H9 (cell line): Measurements from ENCODE around the gene OR1L6. TPM values are rescaled to one million over a fixed set of nuclear protein-coding genes. Genes with fewer than 3 reads are reported as not detected.

Experiments
- DNase-seq: peaks from one replicate; pipeline ENCODE4 v3.0.0-alpha.2; 2017
- H2AFZ ChIP-seq: one replicate; pipeline ENCODE4 v1.6.1; 2013; ENCODE audit warnings: mild to moderate bottlenecking, low read length, control low read depth, moderate library complexity
- H2AK5ac ChIP-seq: 2 replicates; pipeline ENCODE4 v1.6.1; 2013; ENCODE audit warnings: low read length, control low read depth, mixed read lengths; ENCODE audit not compliant: insufficient read length
- H2BK120ac ChIP-seq: one replicate; pipeline ENCODE4 v1.6.1; 2013; ENCODE audit warnings: low read depth, mild to moderate bottlenecking, low read length, control low read depth, inconsistent platforms; ENCODE audit not compliant: poor library complexity, severe bottlenecking
- H2BK12ac ChIP-seq: 2 replicates; pipeline ENCODE4 v1.6.1; 2013; ENCODE audit warnings: low read length, control low read depth, mixed read lengths, low read depth; ENCODE audit not compliant: insufficient read length
- H2BK15ac ChIP-seq: 2 replicates; pipeline ENCODE4 v1.6.1; 2013; ENCODE audit warnings: low read depth, low read length, control low read depth
- H2BK20ac ChIP-seq: one replicate; pipeline ENCODE4 v1.6.1; 2013; ENCODE audit warnings: low read depth, mild to moderate bottlenecking, low read length, control low read depth, inconsistent platforms; ENCODE audit not compliant: poor library complexity, severe bottlenecking
- H2BK5ac ChIP-seq: 2 replicates; pipeline ENCODE4 v1.6.1; 2013; ENCODE audit warnings: low read length, control low read depth, mixed read lengths; ENCODE audit not compliant: insufficient read length
- H3K14ac ChIP-seq: 2 replicates; pipeline ENCODE4 v1.6.1; 2013; ENCODE audit warnings: low read length, control low read depth; ENCODE audit not compliant: insufficient read depth
- H3K18ac ChIP-seq: 2 replicates; pipeline ENCODE4 v1.6.1; 2013; ENCODE audit warnings: low read depth, mild to moderate bottlenecking, mixed read lengths, low read length, control low read depth; ENCODE audit not compliant: insufficient read length
- H3K23ac ChIP-seq: 2 replicates; pipeline ENCODE4 v1.6.1; 2013; ENCODE audit warnings: low read length, control low read depth, mixed read lengths, low read depth; ENCODE audit not compliant: insufficient read length
- H3K23me2 ChIP-seq: 2 replicates; pipeline ENCODE4 v1.6.1; 2013; ENCODE audit warnings: low read depth, mild to moderate bottlenecking, mixed read lengths, low read length, control low read depth; ENCODE audit not compliant: insufficient read length, poor library complexity, severe bottlenecking
- H3K27ac ChIP-seq: 2 replicates; pipeline ENCODE4 v1.5.1; 2013; ENCODE audit warnings: low read length, control low read depth, mixed read lengths, low read depth; ENCODE audit not compliant: insufficient read length
- H3K27me3 ChIP-seq: 2 replicates; pipeline ENCODE4 v1.6.1; 2013; ENCODE audit warnings: low read length, control low read depth, inconsistent platforms; ENCODE audit not compliant: insufficient read depth
- H3K4ac ChIP-seq: 2 replicates; pipeline ENCODE4 v1.6.1; 2013; ENCODE audit warnings: low read depth, mild to moderate bottlenecking, control low read depth, inconsistent platforms, low read length, moderate library complexity
- H3K4me1 ChIP-seq: 2 replicates; pipeline ENCODE4 v1.6.1; 2013; ENCODE audit warnings: low read length, control low read depth, inconsistent platforms; ENCODE audit not compliant: insufficient read depth
- H3K4me2 ChIP-seq: 2 replicates; pipeline ENCODE4 v1.6.1; 2013; ENCODE audit warnings: low read length, control low read depth, mixed read lengths; ENCODE audit not compliant: insufficient read length, insufficient read depth
- H3K56ac ChIP-seq: 2 replicates; pipeline ENCODE4 v1.6.1; 2013; ENCODE audit warnings: low read depth, mild to moderate bottlenecking, mixed read lengths, low read length, control low read depth; ENCODE audit not compliant: insufficient read length
- H3K79me1 ChIP-seq: 2 replicates; pipeline ENCODE4 v1.6.1; 2013; ENCODE audit warnings: low read depth, mild to moderate bottlenecking, moderate library complexity, low read length, control low read depth, inconsistent platforms; ENCODE audit not compliant: insufficient read depth, poor library complexity, severe bottlenecking
- H3K79me2 ChIP-seq: 2 replicates; pipeline ENCODE4 v1.6.1; 2013; ENCODE audit warnings: low read length, control low read depth, inconsistent platforms; ENCODE audit not compliant: insufficient read depth
- H3K9ac ChIP-seq: 2 replicates; pipeline ENCODE4 v1.6.1; 2013; ENCODE audit warnings: low read length, control low read depth, mixed read lengths; ENCODE audit not compliant: insufficient read length; ENCODE audit errors: extremely low read depth
- H3K9me3 ChIP-seq: one replicate; pipeline ENCODE4 v1.6.1; 2013; ENCODE audit warnings: low read depth, low read length, inconsistent platforms; ENCODE audit not compliant: control insufficient read depth
- H3T11ph ChIP-seq: one replicate; pipeline ENCODE4 v1.6.1; 2013; ENCODE audit warnings: mild to moderate bottlenecking, low read length, control low read depth, inconsistent platforms
- H4K20me1 ChIP-seq: one replicate; pipeline ENCODE4 v1.6.1; 2013; ENCODE audit not compliant: control insufficient read depth, insufficient read length, insufficient read depth
- H4K5ac ChIP-seq: 2 replicates; pipeline ENCODE4 v1.6.1; 2013; ENCODE audit warnings: low read depth, mild to moderate bottlenecking, mixed read lengths, low read length, control low read depth; ENCODE audit not compliant: insufficient read length
- H4K8ac ChIP-seq: replicated peaks from 2 replicates; pipeline ENCODE4 v1.6.1; 2013; ENCODE audit warnings: low read length, control low read depth, mixed read lengths, low read depth; ENCODE audit not compliant: insufficient read length
- H4K91ac ChIP-seq: 2 replicates; pipeline ENCODE4 v1.6.1; 2013; ENCODE audit warnings: low read depth, mild to moderate bottlenecking, moderate library complexity, mixed read lengths, low read length, control low read depth; ENCODE audit not compliant: insufficient read length
- H3K27ac Mint-ChIP-seq, 3 experiments: 2 replicates in 2 of 3; 3 replicates in 1 of 3; pipeline ENCODE4 v1.8.0; 2020 to 2021; ENCODE audit warnings: mixed read lengths in 3 of 3, mild to moderate bottlenecking in 1 of 3, moderate library complexity in 1 of 3
- H3K27me3 Mint-ChIP-seq: 2 replicates; pipeline ENCODE4 v1.8.0; 2021; ENCODE audit warnings: low read depth, mild to moderate bottlenecking, moderate library complexity, mixed read lengths
- H3K36me3 Mint-ChIP-seq, 3 experiments: 2 replicates in 2 of 3; 3 replicates in 1 of 3; pipeline ENCODE4 v1.8.0; 2020 to 2021; ENCODE audit warnings: low read depth in 3 of 3, mixed read lengths in 3 of 3; ENCODE audit not compliant: insufficient read depth in 1 of 3
- H3K4me1 Mint-ChIP-seq, 2 experiments: 2 replicates each; pipeline ENCODE4 v1.8.0; 2020; ENCODE audit warnings: mixed read lengths in 2 of 2
- H3K4me3 Mint-ChIP-seq, 2 experiments: 2 replicates in 1 of 2; 3 replicates in 1 of 2; pipeline ENCODE4 v1.8.0; 2020 to 2021; ENCODE audit warnings: mild to moderate bottlenecking in 2 of 2, mixed read lengths in 2 of 2, moderate library complexity in 1 of 2
- H3K9me3 Mint-ChIP-seq, 2 experiments: 2 replicates in 1 of 2; 3 replicates in 1 of 2; pipeline ENCODE4 v1.8.0; 2020; ENCODE audit warnings: mild to moderate bottlenecking in 2 of 2, mixed read lengths in 2 of 2, moderate library complexity in 1 of 2
- CTCF ChIP-seq: fragments of 200-600 bp; sonication (generic); conservative IDR thresholded peaks from 3 replicates; pipeline ENCODE4 v1.8.0; 2021; ENCODE audit warnings: antibody characterized with exemption, mild to moderate bottlenecking
- WGBS: extraction: QIAGEN DNeasy Blood & Tissue Kit; methylation state at CpG from one replicate; pipeline ENCODE4 v1.1.7; 2013; ENCODE audit warnings: missing lambda C conversion rate, low lambda C conversion rate, mixed read lengths; ENCODE audit not compliant: insufficient read length; ENCODE audit errors: extremely low coverage; 5-methylcytosine and 5-hydroxymethylcytosine counted together
- total RNA-seq: library from RNA; stranded (reverse); gene quantifications from 2 replicates; pipeline ENCODE4 v1.2.1, GENCODE V29; 2021

OR1L6 gene
- total RNA-seq, 1 experiment from 2014 or later = not detected

- H3K23me2 ChIP-seq = no peaks in the 10 kb centered on the region
- no peak overlapping the region for H2BK15ac ChIP-seq
- Mint-ChIP-seq H3K9me3 (peaks cover 53 to 76% of the 10 kb centered on the region in 2 experiments), H3K4me3 (no peak overlapping the region), H3K36me3 (peaks cover under 1 to 3% (median under 1%) of the 10 kb centered on the region in 3 experiments; a peak in 3 of 7 replicates), H3K27me3 (no peaks in the 10 kb centered on the region), H3K27ac (no peak overlapping the region), H3K4me1 (no peaks in the 10 kb centered on the region)
- H4K91ac ChIP-seq = no peak overlapping the region
- peaks cover 45% of the 10 kb centered on the region for H3K9me3 ChIP-seq
- no peak overlapping the region for H3K18ac ChIP-seq
- WGBS = no CpG with 5 or more reads among the region's 1 CpG
- H3K79me2 ChIP-seq = no peaks in the 10 kb centered on the region
- no peak overlapping the region for H2BK5ac ChIP-seq
- H3K79me1 ChIP-seq = no peaks in the 10 kb centered on the region
- no peak for TF ChIP-seq CTCF
- H2BK20ac ChIP-seq = no peak overlapping the region
- H2AK5ac ChIP-seq = no peak overlapping the region
- no peak overlapping the region for H2AFZ ChIP-seq
- H3K23ac ChIP-seq = no peak overlapping the region
- no peaks in the 10 kb centered on the region for H4K20me1 ChIP-seq
- no peak overlapping the region for H3K4ac ChIP-seq
- H2BK12ac ChIP-seq = no peak overlapping the region
- no peak overlapping the region for H2BK120ac ChIP-seq
- H3K9ac ChIP-seq = no peak overlapping the region
- H4K5ac ChIP-seq = no peak overlapping the region
- no peaks in the 10 kb centered on the region for H3K27me3 ChIP-seq
- no peak overlapping the region for H4K8ac ChIP-seq
- no peak overlapping the region for H3K56ac ChIP-seq
- no peak overlapping the region for H3K4me2 ChIP-seq
- no peak overlapping the region for H3K14ac ChIP-seq
- DNase-seq = no peak
- H3K4me1 ChIP-seq = no peaks in the 10 kb centered on the region
- no peak overlapping the region for H3T11ph ChIP-seq
- H3K27ac ChIP-seq = no peak overlapping the region
Observed at GRCh38 chr9:122695696-122696095, 46.4 kb upstream of the OR1L6 start.
